Esophagus muscularis mucosa (tissue), 4 donors: ENCODE data around the gene GATA2. TPM values are rescaled to one million over a fixed set of nuclear protein-coding genes. Genes with fewer than 3 reads are reported as not detected.

Source experiments
- DNase-seq: peaks from one replicate; pipeline ENCODE4 v3.0.0-alpha.2; 2017; ENCODE audit errors: extremely low spot score
- H3K27ac ChIP-seq, 4 donors: fragments of 200-600 bp; sonication (generic); replicated peaks in 1 of 4; 1 replicate in 3 of 4; 2 replicates in 1 of 4; pipeline ENCODE4 v1.5.1; 2016 to 2019; ENCODE audit warnings: mild to moderate bottlenecking in 1 of 4
- H3K27me3 ChIP-seq, 4 donors: fragments of 200-600 bp; sonication (generic); one replicate each; pipeline versions ENCODE4 v1.5.1 to v1.6.0; 2016 to 2019
- H3K36me3 ChIP-seq, 4 donors: fragments of 200-600 bp; sonication (generic); one replicate each; pipeline ENCODE4 v1.5.1; 2016 to 2019
- H3K4me1 ChIP-seq, 4 donors: fragments of 200-600 bp; sonication (generic); one replicate each; pipeline ENCODE4 v1.5.1; 2016 to 2019
- H3K4me3 ChIP-seq, 4 donors: fragments of 200-600 bp; sonication (generic); 1 replicate in 2 of 4; 2 replicates in 2 of 4; pipeline ENCODE4 v1.5.1; 2016 to 2019; ENCODE audit warnings: mild to moderate bottlenecking in 4 of 4, moderate library complexity in 1 of 4
- H3K9me3 ChIP-seq, 4 donors: fragments of 200-600 bp; sonication (generic); 1 replicate in 3 of 4; 2 replicates in 1 of 4; pipeline ENCODE4 v1.5.1; 2016 to 2019
- CTCF ChIP-seq, 3 experiments: fragments of 200-600 bp in 2 of 3; fragments of 450-650 bp in 1 of 3; sonication (generic) in 2 of 3; IDR thresholded peaks; one replicate each; pipeline ENCODE4 v1.5.1; 2017 to 2019; ENCODE audit warnings: antibody characterized with exemption in 3 of 3, mild to moderate bottlenecking in 2 of 3, moderate library complexity in 1 of 3
- EP300 ChIP-seq: sonication (generic); formaldehyde crosslinking; IDR thresholded peaks from one replicate; pipeline ENCODE4 v1.6.1; 2017; ENCODE audit warnings: antibody characterized with exemption
- POLR2A ChIP-seq: fragments of 450-650 bp; IDR thresholded peaks from one replicate; pipeline ENCODE4 v1.6.1; 2017; ENCODE audit warnings: antibody characterized with exemption, moderate library complexity, mild to moderate bottlenecking, low read depth
- POLR2AphosphoS5 ChIP-seq, 2 donors: sonication (generic); formaldehyde crosslinking; IDR thresholded peaks; one replicate each; pipeline ENCODE4 v1.6.1; 2017; ENCODE audit warnings: antibody characterized with exemption in 2 of 2
- WGBS: methylation state at CpG from one replicate; pipeline ENCODE4 v1.1.5; 2018; 5-methylcytosine and 5-hydroxymethylcytosine counted together
- intact Hi-C: fragments of 100-400 bp; cut with DNase I; formaldehyde crosslinking; loops from one replicate; pipeline ENCODE4 v1.15.1; 2023
- total RNA-seq, 4 donors: library from RNA; depleted of rRNA; stranded (reverse); fragments of >200 nt; gene quantifications; one replicate each; pipeline versions ENCODE4 v1.1.0 to v1.2.1, GENCODE V29; 2016

The GATA2 gene
- total RNA-seq, 4 donors from 2014 or later: 10.0 to 16.9 (median 13.4) TPM

DNA sequence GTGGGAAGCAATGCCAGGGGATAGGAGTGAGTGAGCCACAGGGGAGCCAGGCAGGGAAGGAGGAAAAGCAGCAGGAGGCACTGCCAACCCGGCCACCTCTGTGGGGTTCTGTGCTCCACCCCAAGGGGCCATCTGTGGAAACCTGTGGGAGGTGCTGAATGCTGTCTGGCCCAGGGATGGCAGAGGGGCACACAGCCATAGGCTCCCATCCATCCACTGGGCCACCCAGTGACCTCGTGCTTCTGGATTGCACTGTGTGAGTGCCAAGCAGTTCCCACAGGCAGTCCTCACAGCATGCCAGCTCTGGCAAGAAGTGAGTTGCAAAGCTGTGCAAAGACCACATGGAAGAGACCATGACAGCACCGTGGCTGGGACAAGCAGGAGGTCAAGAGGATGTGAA lies 53.8 kb downstream of the GATA2 start:
- H3K9me3 ChIP-seq: no peaks in the 10 kb centered on the region
- H3K36me3 ChIP-seq: no peaks in the 10 kb centered on the region
- peaks cover 0 to 49% (median 5%) of the 10 kb centered on the region in 4 donors for H3K27me3 ChIP-seq
- no peak for TF ChIP-seq POLR2AphosphoS5 (IDR thresholded peaks at IDR 0.05)
- no peak for DNase-seq
- 77% methylated on average over 3 of the region's 3 CpGs for WGBS
- intact Hi-C loops: no loop called here
- no peak overlapping the region for H3K4me3 ChIP-seq
- H3K27ac ChIP-seq: no peak overlapping the region
- no peaks in the 10 kb centered on the region for H3K4me1 ChIP-seq

DNA sequence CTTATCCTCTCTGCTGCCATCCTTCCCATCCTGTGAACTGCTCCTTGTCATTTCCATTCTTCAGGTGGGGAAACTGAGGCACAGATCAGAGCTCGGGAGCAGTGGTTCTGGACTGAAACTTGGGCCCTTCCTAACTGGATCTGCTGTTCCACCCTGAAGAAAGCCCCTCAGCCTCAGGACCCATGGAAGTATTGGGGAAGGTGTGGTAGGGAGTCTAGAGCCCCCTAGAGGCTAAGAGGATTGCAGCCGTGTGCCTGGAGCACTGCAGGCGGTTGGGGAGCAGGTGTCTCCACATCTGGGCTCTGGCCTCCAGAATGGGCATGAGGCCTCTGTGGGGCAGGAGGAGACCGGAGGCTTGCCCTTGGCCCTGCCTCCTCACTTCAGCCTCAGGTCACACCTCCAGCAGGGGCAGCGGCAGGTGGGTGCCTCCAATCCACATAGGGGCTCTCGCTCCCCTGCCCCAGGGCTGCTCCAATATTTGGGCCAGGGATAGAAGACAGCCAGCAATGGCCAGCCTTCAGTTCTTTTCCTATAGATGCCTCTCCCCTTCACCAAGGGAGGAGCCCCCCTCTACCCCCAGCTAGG lies 54.4 kb downstream of the GATA2 start:
- no peaks in the 10 kb centered on the region for H3K4me1 ChIP-seq
- no peaks in the 10 kb centered on the region for H3K36me3 ChIP-seq
- 40% methylated on average over 1 of the region's 6 CpGs for WGBS
- no peak overlapping the region for H3K27ac ChIP-seq
- H3K9me3 ChIP-seq: no peaks in the 10 kb centered on the region
- TF ChIP-seq POLR2AphosphoS5 (IDR thresholded peaks at IDR 0.05): no peak
- TF ChIP-seq EP300: no peak
- TF ChIP-seq CTCF (IDR thresholded peaks at IDR 0.05): no peak
- no peak for TF ChIP-seq POLR2A
- no peak overlapping the region for H3K4me3 ChIP-seq
- intact Hi-C loops: no loop called here
- peaks cover 0 to 49% (median 7%) of the 10 kb centered on the region in 4 donors for H3K27me3 ChIP-seq
- no peak for DNase-seq

GRCh38 chr3:128436214-128436613 lies 56.8 kb downstream of the GATA2 start:
- Histone ChIP-seq H3K9me3 (no peaks in the 10 kb centered on the region), H3K27ac (no peak overlapping the region), H3K27me3 (peaks cover 0 to 70% (median 25%) of the 10 kb centered on the region in 4 donors), H3K36me3 (no peaks in the 10 kb centered on the region), H3K4me1 (peaks cover 6 to 15% (median 14%) of the 10 kb centered on the region in 4 donors), H3K4me3 (no peak overlapping the region)
- no peak for DNase-seq
- TF ChIP-seq EP300 (no peak), POLR2AphosphoS5 (IDR thresholded peaks at IDR 0.05) (no peak), POLR2A (no peak), CTCF (IDR thresholded peaks at IDR 0.05) (no peak)
- intact Hi-C loops: no loop called here
- WGBS: 87% methylated on average over 3 of the region's 3 CpGs

DNA sequence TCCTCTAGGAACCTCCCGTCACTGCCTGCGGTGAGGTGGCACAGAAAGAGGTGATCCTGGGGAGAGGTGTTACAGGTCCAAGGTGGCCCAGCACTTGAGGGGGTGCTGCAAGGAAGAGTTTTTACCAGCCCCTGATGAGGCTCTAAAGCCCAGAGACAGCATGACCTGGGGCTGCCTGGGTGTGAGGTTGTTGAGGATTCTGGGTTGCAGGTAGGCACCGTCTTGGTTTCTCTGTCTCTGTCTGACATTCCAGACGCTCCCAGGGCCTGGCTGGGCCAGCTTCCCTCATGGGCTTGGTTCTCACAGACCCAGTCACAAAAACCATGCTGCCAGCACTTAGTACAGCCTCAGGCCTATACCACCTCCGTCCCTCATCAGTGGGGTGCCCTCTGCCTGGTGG lies 57.4 kb downstream of the GATA2 start:
- Histone ChIP-seq H3K4me1 (peaks cover 6 to 15% (median 14%) of the 10 kb centered on the region in 4 donors), H3K27ac (no peak overlapping the region), H3K4me3 (no peak overlapping the region), H3K36me3 (no peaks in the 10 kb centered on the region), H3K9me3 (no peaks in the 10 kb centered on the region), H3K27me3 (peaks cover 0 to 77% (median 26%) of the 10 kb centered on the region in 4 donors)
- intact Hi-C loops: no loop called here
- TF ChIP-seq EP300 (no peak), POLR2A (no peak), CTCF (IDR thresholded peaks at IDR 0.05) (no peak), POLR2AphosphoS5 (IDR thresholded peaks at IDR 0.05) (no peak)
- DNase-seq: no peak
- 93% methylated on average over 3 of the region's 5 CpGs for WGBS

- Histone ChIP-seq H3K27me3 (peaks cover 0 to 79% (median 28%) of the 10 kb centered on the region in 4 donors), H3K4me1 (peaks cover 6 to 15% (median 14%) of the 10 kb centered on the region in 4 donors), H3K9me3 (no peaks in the 10 kb centered on the region), H3K27ac (no peak overlapping the region), H3K36me3 (no peaks in the 10 kb centered on the region), H3K4me3 (no peak overlapping the region)
- no peak for DNase-seq
- TF ChIP-seq EP300 (no peak), CTCF (IDR thresholded peaks at IDR 0.05) (no peak)
- intact Hi-C loops: no loop called here
- 94% methylated on average over 2 of the region's 6 CpGs for WGBS
Measured at GRCh38 chr3:128435058-128435457, 57.9 kb downstream of the GATA2 start.
